Adipocyte (in vitro differentiated cells): ENCODE data around the gene CRYAB.

Experiments
- DNase-seq: peaks from one replicate; pipeline ENCODE4 v3.0.0-alpha.2; 2015; ENCODE audit warnings: low read depth
- H3K27me3 ChIP-seq: replicated peaks from 2 replicates; pipeline ENCODE4 v1.7.0; 2013; ENCODE audit warnings: mild to moderate bottlenecking, low read length, moderate library complexity; ENCODE audit not compliant: control insufficient read depth, insufficient read depth
- H3K36me3 ChIP-seq: 2 replicates; pipeline ENCODE4 v1.7.0; 2013; ENCODE audit warnings: low read length, mild to moderate bottlenecking, moderate library complexity; ENCODE audit not compliant: control insufficient read depth, insufficient read depth, severe bottlenecking
- H3K4me1 ChIP-seq: 2 replicates; pipeline ENCODE4 v1.7.0; 2013; ENCODE audit warnings: mild to moderate bottlenecking, low read length, moderate library complexity; ENCODE audit not compliant: control insufficient read depth, insufficient read depth
- H3K4me3 ChIP-seq: 2 replicates; pipeline ENCODE4 v1.7.0; 2013; ENCODE audit warnings: mild to moderate bottlenecking, low read length, moderate library complexity
- H3K9ac ChIP-seq: 2 replicates; pipeline ENCODE4 v1.7.0; 2013; ENCODE audit warnings: mild to moderate bottlenecking, low read length, moderate library complexity
- H3K9me3 ChIP-seq: 2 replicates; pipeline ENCODE4 v1.7.0; 2013; ENCODE audit warnings: mild to moderate bottlenecking, low read length, moderate library complexity; ENCODE audit not compliant: control insufficient read depth

CRYAB gene

DNA sequence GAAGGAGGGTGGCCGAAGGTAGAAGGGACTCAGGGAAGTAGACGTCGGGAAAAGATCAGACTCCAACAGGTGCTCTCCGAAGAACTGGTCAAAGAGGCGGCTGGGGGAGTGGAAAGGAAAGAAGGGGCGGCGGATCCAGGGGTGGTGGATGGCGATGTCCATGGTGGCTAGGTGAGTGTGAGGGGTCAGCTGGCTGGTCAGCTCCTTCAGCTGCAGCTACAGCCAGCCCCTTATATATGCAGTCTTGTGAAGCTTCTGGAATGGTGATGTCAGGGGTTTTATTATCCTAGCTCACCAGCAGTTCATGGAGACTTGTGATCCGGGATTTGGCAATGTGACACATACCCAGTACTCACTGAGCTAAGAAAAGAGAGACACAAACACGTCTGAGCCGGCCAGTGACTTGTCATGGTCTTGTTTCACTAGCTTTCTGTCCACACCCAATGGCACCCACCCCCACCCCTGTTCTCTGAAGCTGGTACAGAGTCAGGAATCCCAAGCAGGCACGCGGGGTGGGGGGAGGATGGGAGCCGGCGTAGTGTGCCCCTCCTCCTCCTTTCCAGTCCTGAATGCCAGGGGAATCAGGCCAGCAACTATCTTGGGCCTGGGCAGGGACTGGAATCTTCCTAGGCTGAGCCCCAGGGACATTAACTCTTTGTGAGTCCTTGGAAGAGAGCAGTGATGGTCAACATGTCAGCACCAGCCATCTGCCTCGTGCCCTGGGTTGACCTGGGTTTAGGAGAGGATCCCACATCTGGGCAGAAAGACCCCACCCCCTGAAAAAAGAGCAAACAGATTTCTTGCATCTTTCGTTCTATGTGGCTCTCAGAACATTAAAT is at the start of gene CRYAB:
CRYAB (minus strand) TSS at position 208 of the 839 bp plus-strand sequence; CDS start at position 162, 46 bp downstream.
- DNase-seq: peak; percentile 90

GRCh38 chr11:111960916-111961315 is 49.3 kb upstream of the CRYAB start:
- H3K9me3 ChIP-seq: no peaks in the 10 kb centered on the region
- DNase-seq: no peak
- H3K9ac ChIP-seq: no peak overlapping the region
- no peaks in the 10 kb centered on the region for H3K4me1 ChIP-seq
- peaks cover 4% of the 10 kb centered on the region for H3K36me3 ChIP-seq
- no peaks in the 10 kb centered on the region for H3K27me3 ChIP-seq
- no peak overlapping the region for H3K4me3 ChIP-seq

More for the DNA sequence above, at the start of gene CRYAB:
- Histone ChIP-seq H3K27me3 (no peaks in the 10 kb centered on the region), H3K36me3 (peaks cover 21% of the 10 kb centered on the region), H3K9me3 (no peaks in the 10 kb centered on the region), H3K4me3 (peak within 1 kb of the TSS; percentile 84), H3K9ac (peak within 1 kb of the TSS; percentile 99), H3K4me1 (peaks cover 69% of the 10 kb centered on the region)

- no peak for DNase-seq
- H3K9ac ChIP-seq: no peak overlapping the region
- H3K36me3 ChIP-seq: peaks cover 4% of the 10 kb centered on the region
- no peak overlapping the region for H3K4me3 ChIP-seq
- no peaks in the 10 kb centered on the region for H3K27me3 ChIP-seq
- no peaks in the 10 kb centered on the region for H3K4me1 ChIP-seq
- no peaks in the 10 kb centered on the region for H3K9me3 ChIP-seq
Observed at GRCh38 chr11:111957663-111958444, 46.3 kb upstream of the CRYAB start.

DNA sequence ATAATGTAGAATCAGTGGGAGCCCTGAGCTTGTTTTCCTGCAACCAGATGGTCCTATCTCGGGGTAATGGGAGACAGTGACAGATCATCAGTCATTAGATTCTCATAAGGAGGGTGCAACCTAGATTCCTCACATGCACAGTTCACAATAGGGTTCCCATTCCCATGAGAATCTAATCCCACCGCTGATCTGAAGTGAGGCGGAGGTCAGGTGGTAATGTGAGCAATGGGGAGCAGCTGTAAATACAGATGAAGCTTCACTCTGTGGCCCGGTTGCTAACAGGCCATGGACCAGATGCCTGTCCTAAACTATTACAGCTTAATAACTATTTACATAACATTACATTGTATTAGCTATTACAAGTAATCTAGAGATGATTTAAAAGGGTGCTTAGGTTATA is 42.6 kb upstream of the CRYAB start:
- Histone ChIP-seq H3K36me3 (peaks cover 4% of the 10 kb centered on the region), H3K27me3 (no peaks in the 10 kb centered on the region), H3K9ac (no peak overlapping the region), H3K9me3 (no peaks in the 10 kb centered on the region), H3K4me3 (no peak overlapping the region), H3K4me1 (peaks cover 5% of the 10 kb centered on the region)
- DNase-seq: no peak

DNA sequence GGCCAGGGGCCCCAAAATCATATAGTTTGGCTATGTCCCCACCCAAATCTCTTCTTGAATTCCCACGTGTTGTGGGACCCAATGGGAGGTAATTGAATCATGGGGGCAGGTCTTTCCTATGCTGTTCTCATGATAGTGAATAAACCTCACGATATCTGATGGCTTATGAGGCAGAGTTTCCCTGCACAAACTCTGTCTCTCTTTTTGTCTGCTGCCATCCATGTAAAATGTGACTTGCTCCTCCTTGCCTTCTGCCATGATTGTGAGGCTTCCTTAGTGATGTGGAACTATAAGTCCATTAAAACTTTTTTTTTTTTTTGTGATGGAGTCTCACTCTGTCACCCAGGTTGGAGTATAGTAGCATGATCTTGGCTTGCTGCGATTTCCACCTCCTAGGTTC is 40.0 kb upstream of the CRYAB start:
- Histone ChIP-seq H3K9me3 (no peaks in the 10 kb centered on the region), H3K9ac (no peak overlapping the region), H3K4me3 (no peak overlapping the region), H3K27me3 (no peaks in the 10 kb centered on the region), H3K36me3 (no peaks in the 10 kb centered on the region), H3K4me1 (peaks cover 7% of the 10 kb centered on the region)
- no peak for DNase-seq

GRCh38 chr11:111949519-111950426 is 38.2 kb upstream of the CRYAB start:
- DNase-seq: no peak
- Histone ChIP-seq H3K4me1 (peaks cover 17% of the 10 kb centered on the region), H3K4me3 (no peak overlapping the region), H3K36me3 (no peaks in the 10 kb centered on the region), H3K9me3 (no peaks in the 10 kb centered on the region), H3K27me3 (no peaks in the 10 kb centered on the region), H3K9ac (no peak overlapping the region)

DNA sequence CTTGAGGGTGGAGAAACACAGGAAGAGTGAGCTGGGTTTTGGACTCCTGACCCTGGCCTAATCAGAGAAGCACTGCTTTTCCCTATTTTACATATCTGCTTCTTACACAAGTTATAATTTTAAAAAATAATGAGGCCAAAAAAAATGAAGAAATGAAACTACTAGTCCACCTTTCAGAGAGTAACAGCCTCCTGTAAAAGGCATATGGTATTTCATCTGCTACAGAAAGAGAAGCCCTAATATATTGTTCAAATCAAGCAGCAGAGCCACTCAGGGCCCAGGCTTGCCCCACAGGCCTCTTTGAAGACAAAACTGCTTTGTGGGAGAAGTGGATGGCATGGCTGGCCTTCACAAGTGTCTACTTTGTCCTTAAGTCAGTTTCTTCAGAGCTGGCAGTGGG is 35.6 kb upstream of the CRYAB start:
- Histone ChIP-seq H3K9me3 (no peaks in the 10 kb centered on the region), H3K36me3 (no peaks in the 10 kb centered on the region), H3K9ac (no peak overlapping the region), H3K4me1 (peaks cover 37% of the 10 kb centered on the region), H3K4me3 (no peak overlapping the region), H3K27me3 (no peaks in the 10 kb centered on the region)
- no peak for DNase-seq

DNA sequence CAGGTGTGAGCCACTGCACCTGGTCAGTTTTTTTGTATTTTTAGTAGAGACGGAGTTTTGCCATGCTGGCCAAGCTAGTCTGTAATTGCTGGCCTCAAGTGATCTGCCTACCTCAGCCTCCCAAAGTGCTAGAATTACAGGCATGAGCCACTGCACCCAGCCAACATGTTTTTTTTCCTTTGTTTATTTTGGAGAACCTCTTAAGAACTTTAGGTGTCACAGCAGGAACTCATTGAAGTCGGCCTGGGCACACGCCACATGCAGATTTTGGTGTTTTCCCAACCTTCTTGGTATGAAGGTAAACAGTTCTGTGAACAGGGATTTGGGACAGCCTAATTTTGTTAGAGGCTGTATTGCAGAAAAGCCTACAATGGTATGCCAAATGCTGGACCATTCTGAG is 34.9 kb upstream of the CRYAB start:
- no peaks in the 10 kb centered on the region for H3K9me3 ChIP-seq
- H3K36me3 ChIP-seq: no peaks in the 10 kb centered on the region
- H3K9ac ChIP-seq: no peak overlapping the region
- H3K4me1 ChIP-seq: peaks cover 41% of the 10 kb centered on the region
- DNase-seq: no peak
- no peaks in the 10 kb centered on the region for H3K27me3 ChIP-seq
- no peak overlapping the region for H3K4me3 ChIP-seq

GRCh38 chr11:111945198-111945597 is 33.6 kb upstream of the CRYAB start:
- H3K27me3 ChIP-seq: no peaks in the 10 kb centered on the region
- H3K9me3 ChIP-seq: no peaks in the 10 kb centered on the region
- H3K36me3 ChIP-seq: no peaks in the 10 kb centered on the region
- peak overlapping the region; percentile 44 for H3K9ac ChIP-seq
- peaks cover 41% of the 10 kb centered on the region for H3K4me1 ChIP-seq
- H3K4me3 ChIP-seq: peak overlapping the region; percentile 20
- DNase-seq: no peak

DNA sequence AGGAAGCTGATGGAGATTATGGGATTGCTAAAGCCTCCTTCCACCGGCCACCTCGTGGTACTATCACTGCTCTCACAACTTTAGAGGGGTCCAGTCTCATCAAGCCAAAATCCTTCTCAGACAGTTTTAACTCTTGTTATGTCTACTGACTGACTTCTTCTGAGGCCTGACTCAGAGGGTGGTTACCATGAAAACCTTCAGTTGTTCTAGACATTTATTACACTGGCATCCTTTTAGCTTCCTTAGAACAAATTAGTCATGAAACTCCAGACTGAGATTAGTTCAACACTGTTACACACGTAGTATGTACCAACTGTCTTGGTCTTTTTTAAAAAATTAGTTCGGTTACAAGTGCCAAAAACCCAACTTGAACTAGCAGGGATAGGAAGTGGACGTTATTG is 33.1 kb upstream of the CRYAB start:
- Histone ChIP-seq H3K27me3 (no peaks in the 10 kb centered on the region), H3K9ac (peak overlapping the region; percentile 59), H3K36me3 (no peaks in the 10 kb centered on the region), H3K4me3 (peak overlapping the region; percentile 56), H3K4me1 (peaks cover 42% of the 10 kb centered on the region), H3K9me3 (no peaks in the 10 kb centered on the region)
- DNase-seq: peak; percentile 79

DNA sequence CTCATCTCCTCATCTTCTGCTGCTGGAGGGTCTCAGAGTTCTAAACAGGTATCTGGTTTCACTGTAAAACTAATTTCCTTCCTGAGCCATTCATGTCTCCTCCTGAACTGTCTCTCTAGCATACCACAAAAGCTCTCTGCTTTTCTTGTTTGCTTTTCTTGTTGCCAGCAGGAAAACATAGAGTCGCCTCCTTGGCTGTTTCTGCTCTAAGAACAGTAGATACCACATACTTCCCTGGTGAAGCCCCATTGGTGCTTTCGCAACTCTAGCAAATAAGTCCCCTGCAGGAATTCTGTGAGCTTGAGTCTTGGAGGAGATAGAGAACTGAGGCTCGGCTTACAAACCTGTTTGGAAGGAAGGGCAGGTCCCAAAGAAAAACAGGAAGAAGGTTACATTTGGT is 32.6 kb upstream of the CRYAB start:
- peaks cover 46% of the 10 kb centered on the region for H3K4me1 ChIP-seq
- no peaks in the 10 kb centered on the region for H3K36me3 ChIP-seq
- no peaks in the 10 kb centered on the region for H3K9me3 ChIP-seq
- DNase-seq: peak; percentile 88
- H3K9ac ChIP-seq: peak overlapping the region; percentile 59
- no peaks in the 10 kb centered on the region for H3K27me3 ChIP-seq
- H3K4me3 ChIP-seq: peak overlapping the region; percentile 56
